GM12878 (cell line): ENCODE results near the gene PPIL6. TPM values are rescaled to one million over a fixed set of nuclear protein-coding genes. Genes with fewer than 3 reads are reported as not detected.

ENCODE experiments used
- ATAC-seq: fragments of 200-7000 bp; cut with Tn5 transposase; 3 replicates; pipeline ENCODE4 v1.9.1; 2020; ENCODE audit warnings: mild to moderate bottlenecking, moderate library complexity
- BruUV-seq: library from RNA; stranded (reverse); fragments of 400-500 nt; replicated peaks from 2 replicates; lab custom pipeline; 2021; lab: Mats Ljungman, UMichigan
- CTCF ChIA-PET: fragments of 300-600 bp; sonication (Branson Sonifier 250); formaldehyde crosslinking; extraction: SDS; loops from one replicate; lab custom pipeline; 2021; ENCODE audit warnings: inconsistent platforms; lab: Yijun Ruan, JAX
- POLR2A ChIA-PET: fragments of 350-600 bp; formaldehyde crosslinking; extraction: SDS; loops from one replicate; lab custom pipeline; 2021; ENCODE audit warnings: inconsistent platforms; lab: Charles Lee
- RAD21 ChIA-PET: fragments of 300-600 bp; sonication (Branson Sonifier 250); formaldehyde crosslinking; loops from one replicate; lab custom pipeline; 2023; ENCODE audit warnings: antibody characterized with exemption; ENCODE audit not compliant: unreplicated experiment; lab: Charles Lee
- SMC1A ChIA-PET: fragments of 300-600 bp; sonication (Branson Sonifier 250); formaldehyde crosslinking; loops from one replicate; lab custom pipeline; 2023; ENCODE audit not compliant: unreplicated experiment, uncharacterized antibody; lab: Charles Lee
- DNase-seq: peaks from one replicate; pipeline ENCODE4 v3.0.0-alpha.2; 2011; ENCODE audit warnings: low read depth, low spot score
- FAIRE-seq: peaks from 3 replicates; lab custom pipeline; 2011; peaks lifted over from hg19 to GRCh38; lab: Jason Lieb, UNC
- H2AFZ ChIP-seq: 2 replicates; pipeline ENCODE4 v1.6.0; 2011; ENCODE audit warnings: low read depth, low read length, control low read depth; ENCODE audit not compliant: control insufficient read depth
- H3K27ac ChIP-seq: 2 replicates; pipeline ENCODE4 v1.5.1; 2011; ENCODE audit warnings: control low read depth; ENCODE audit not compliant: control insufficient read depth, insufficient read depth
- H3K27me3 ChIP-seq, 2 experiments: replicated peaks in 1 of 2; 2 replicates each; pipeline versions ENCODE4 v1.6.0 to v1.6.1; 2011; ENCODE audit warnings: low read length in 1 of 2; ENCODE audit not compliant: control insufficient read depth in 2 of 2, insufficient read depth in 2 of 2
- H3K36me3 ChIP-seq, 2 experiments: 2 replicates each; pipeline ENCODE4 v1.5.1; 2011; ENCODE audit warnings: low read length in 1 of 2; ENCODE audit not compliant: control insufficient read depth in 2 of 2, insufficient read depth in 2 of 2
- H3K4me1 ChIP-seq: 2 replicates; pipeline ENCODE4 v1.6.1; 2011; ENCODE audit warnings: mild to moderate bottlenecking, low read length, moderate library complexity, mixed read lengths; ENCODE audit not compliant: control insufficient read depth, insufficient read depth
- H3K4me2 ChIP-seq: 2 replicates; pipeline ENCODE4 v1.6.0; 2011; ENCODE audit warnings: control low read depth; ENCODE audit not compliant: control insufficient read depth, insufficient read depth
- H3K4me3 ChIP-seq: fragments of 200-600 bp; sonication (generic); 2 replicates; pipeline ENCODE4 v1.5.1; 2016
- H3K79me2 ChIP-seq: 2 replicates; pipeline ENCODE4 v1.6.0; 2011; ENCODE audit warnings: low read length; ENCODE audit not compliant: control insufficient read depth, insufficient read depth
- H3K9ac ChIP-seq: 2 replicates; pipeline ENCODE4 v1.8.0; 2011; ENCODE audit warnings: low read length, control low read depth, mixed read lengths; ENCODE audit not compliant: control insufficient read depth, insufficient read depth
- H3K9me3 ChIP-seq: replicated peaks from 3 replicates; pipeline ENCODE4 v1.5.1; 2011; ENCODE audit warnings: mild to moderate bottlenecking, low read length; ENCODE audit not compliant: control insufficient read depth, insufficient read depth
- H4K20me1 ChIP-seq: 2 replicates; pipeline ENCODE4 v1.6.0; 2011; ENCODE audit not compliant: control insufficient read depth, insufficient read depth
- BCL11A ChIP-seq: IDR thresholded peaks from 2 replicates; pipeline ENCODE4 v1.6.1; 2011; ENCODE audit warnings: low read depth, low read length
- ELK1 ChIP-seq: IDR thresholded peaks from 2 replicates; pipeline ENCODE4 v1.6.1; 2012; ENCODE audit warnings: low read depth, low read length, improper control_type of control experiment
- POLR2A ChIP-seq: IDR thresholded peaks from 2 replicates; pipeline ENCODE4 v1.6.1; 2011; ENCODE audit warnings: low read depth, mild to moderate bottlenecking, low read length
- POU2F2 ChIP-seq: IDR thresholded peaks from 3 replicates; pipeline ENCODE4 v1.6.1; 2011; ENCODE audit warnings: low read depth, mild to moderate bottlenecking, low read length, borderline replicate concordance
- RB1 ChIP-seq: fragments of 450-650 bp; formaldehyde crosslinking; IDR thresholded peaks from 2 replicates; pipeline ENCODE4 v1.6.1; 2017; ENCODE audit warnings: mild to moderate bottlenecking, borderline replicate concordance
- RUNX3 ChIP-seq: IDR thresholded peaks from 2 replicates; pipeline ENCODE4 v1.6.1; 2012; ENCODE audit warnings: low read length, inconsistent platforms
- ZNF622 ChIP-seq: fragments of 450-650 bp; IDR thresholded peaks from 2 replicates; pipeline ENCODE4 v1.6.1; 2017; ENCODE audit warnings: mild to moderate bottlenecking, inconsistent platforms
- ZZZ3 ChIP-seq: IDR thresholded peaks from 2 replicates; pipeline ENCODE4 v1.6.1; 2011; ENCODE audit warnings: low read depth; ENCODE audit not compliant: control insufficient read depth, insufficient read length
- WGBS: methylation state at CpG from one replicate; pipeline ENCODE4 v1.1.6; 2016; ENCODE audit warnings: low lambda C conversion rate; ENCODE audit not compliant: insufficient replicate concordance, insufficient coverage; ENCODE audit errors: missing lambda C conversion rate; 5-methylcytosine and 5-hydroxymethylcytosine counted together
- in situ Hi-C: fragments of 300-500 bp; cut with MboI; formaldehyde crosslinking; loops from 9 replicates; pipeline ENCODE4 v1.14.3; 2018; ENCODE audit warnings: mixed read lengths
- intact Hi-C: fragments of 100-400 bp; cut with micrococcal nuclease; formaldehyde crosslinking; loops from one replicate; pipeline ENCODE4 v1.14.2; 2022; ENCODE audit not compliant: unreplicated experiment
- polyA plus RNA-seq, 11 experiments: library from polyadenylated mRNA; depleted of rRNA in 4 of 11; unstranded in 6 of 11; stranded (reverse) in 5 of 11; fragments of >200 nt; fragmentation: Nextera tagmentation in 4 of 11; fragmentation: Illumina TruSeq in 1 of 11; extraction: Ambion mirVana in 4 of 11; extraction: Trizol in 1 of 11; gene quantifications; 1 replicate in 1 of 11; 2 replicates in 10 of 11; pipeline versions ENCODE4 v1.2.1 to v1.2.3, GENCODE V29; 2011 to 2016; ENCODE audit warnings: inconsistent platforms in 2 of 11, missing spikeins in 2 of 11, low read depth in 1 of 11
- total RNA-seq, 4 experiments: library from RNA; depleted of rRNA in 3 of 4; stranded (reverse); fragments of >200 nt in 3 of 4; fragmentation: Illumina TruSeq in 1 of 4; extraction: Trizol in 1 of 4; gene quantifications; 2 replicates each; pipeline versions ENCODE4 v1.2.1 to v1.2.3, GENCODE V29; 2013 to 2021

PPIL6 gene
- total and polyA plus RNA-seq, 10 of the 15 experiments (the other 5 are each of a cell fraction or from before 2014, with no cell fraction given): 0.01 to 0.26 (median 0.12) TPM; not detected in 5

- Histone ChIP-seq H3K27me3 (no peaks in the 10 kb centered on the region), H3K27ac (no peak overlapping the region), H3K4me1 (peaks cover 12% of the 10 kb centered on the region), H3K36me3 (peaks cover 11 to 19% of the 10 kb centered on the region in 2 experiments), H3K9me3 (no peaks in the 10 kb centered on the region), H2AFZ (no peak overlapping the region), H3K9ac (no peak overlapping the region), H3K79me2 (peaks cover 7% of the 10 kb centered on the region), H3K4me3 (no peak overlapping the region), H4K20me1 (no peaks in the 10 kb centered on the region), H3K4me2 (no peak overlapping the region)
- no TSS peak for BruUV-seq
- ChIA-PET RAD21 (interaction anchor here (0.7 to 4.4 kb wide), 3 partner anchors 15 to 255 kb away, joined by 3 to 34 read pairs (median 3); partner anchors contain the start of gene ZBTB24), POLR2A (interaction anchor here (1.2 to 5.5 kb wide), 3 partner anchors 11 to 61 kb away, joined by 3 to 74 read pairs (median 17); partner anchors contain the start of genes CD164 and MICAL1), SMC1A (interaction anchor here (1.2 to 4.7 kb wide), 6 partner anchors 11 to 250 kb away, joined by 3 to 34 read pairs (median 6); partner anchors contain the start of genes MICAL1 and ZBTB24), CTCF (interaction anchor here (1.6 to 4.8 kb wide), 5 partner anchors 10 to 37 kb away, joined by 6 to 30 read pairs (median 19); partner anchors contain the start of genes MICAL1 and ZBTB24)
- WGBS: 88% methylated on average over 9 of the region's 10 CpGs
- FAIRE-seq (no peak), ATAC-seq (no peak), DNase-seq (no peak)
- in situ Hi-C loops: no loop called here
- TF ChIP-seq POLR2A (0 out of 2 replicates have a peak, but pooled peaks have one; percentile 38), BCL11A (no peak), ELK1 (no peak), POU2F2 (no peak), ZZZ3 (no peak), RB1 (no peak), RUNX3 (no peak), ZNF622 (no peak)
- intact Hi-C loops: no loop called here
Measured at GRCh38 chr6:109443425-109443950, 3.1 kb upstream of the PPIL6 start.
